Epithelial cell of proximal tubule (primary cell): ENCODE measurements around the gene GLOD5. TPM values are rescaled to one million over a fixed set of nuclear protein-coding genes. Genes with fewer than 3 reads are reported as not detected.

Source experiments
- DNase-seq: peaks from one replicate; pipeline ENCODE4 v3.0.0-alpha.2; 2011; ENCODE audit warnings: low read depth
- H3K4me3 ChIP-seq: 2 replicates; pipeline ENCODE4 v1.5.1; 2011; ENCODE audit warnings: low read depth, mild to moderate bottlenecking, low read length
- total RNA-seq: library from RNA; depleted of rRNA; stranded (reverse); fragments of >200 nt; gene quantifications from 2 replicates; pipeline ENCODE4 v1.2.3, GENCODE V29; 2015
- TF ChIP-seq, protein P1 (sequence below): conservative IDR thresholded peaks from 2 replicates; pipeline ENCODE4 v1.5.1; 2012; ENCODE audit warnings: low read depth, mild to moderate bottlenecking, low read length

Gene GLOD5
- total RNA-seq, 1 donor from 2014 or later, result not detected

DNA sequence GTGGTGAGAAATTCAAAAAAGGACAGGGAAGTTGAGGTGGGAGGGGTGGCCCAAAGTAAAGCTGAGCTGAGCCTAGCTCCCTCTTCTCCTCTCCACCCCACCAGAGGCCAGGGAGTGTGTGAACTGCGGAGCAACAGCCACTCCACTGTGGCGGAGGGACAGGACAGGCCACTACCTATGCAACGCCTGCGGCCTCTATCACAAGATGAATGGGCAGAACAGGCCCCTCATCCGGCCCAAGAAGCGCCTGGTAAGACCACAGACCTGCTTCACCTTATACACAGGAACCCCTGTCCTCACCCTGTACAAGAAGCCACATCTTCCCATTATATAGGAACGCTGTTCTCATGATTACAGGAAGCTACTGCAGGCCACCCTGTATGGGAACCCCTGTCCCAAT, 30.7 kb downstream of the GLOD5 start:
- TF ChIP-seq, protein P1, sequence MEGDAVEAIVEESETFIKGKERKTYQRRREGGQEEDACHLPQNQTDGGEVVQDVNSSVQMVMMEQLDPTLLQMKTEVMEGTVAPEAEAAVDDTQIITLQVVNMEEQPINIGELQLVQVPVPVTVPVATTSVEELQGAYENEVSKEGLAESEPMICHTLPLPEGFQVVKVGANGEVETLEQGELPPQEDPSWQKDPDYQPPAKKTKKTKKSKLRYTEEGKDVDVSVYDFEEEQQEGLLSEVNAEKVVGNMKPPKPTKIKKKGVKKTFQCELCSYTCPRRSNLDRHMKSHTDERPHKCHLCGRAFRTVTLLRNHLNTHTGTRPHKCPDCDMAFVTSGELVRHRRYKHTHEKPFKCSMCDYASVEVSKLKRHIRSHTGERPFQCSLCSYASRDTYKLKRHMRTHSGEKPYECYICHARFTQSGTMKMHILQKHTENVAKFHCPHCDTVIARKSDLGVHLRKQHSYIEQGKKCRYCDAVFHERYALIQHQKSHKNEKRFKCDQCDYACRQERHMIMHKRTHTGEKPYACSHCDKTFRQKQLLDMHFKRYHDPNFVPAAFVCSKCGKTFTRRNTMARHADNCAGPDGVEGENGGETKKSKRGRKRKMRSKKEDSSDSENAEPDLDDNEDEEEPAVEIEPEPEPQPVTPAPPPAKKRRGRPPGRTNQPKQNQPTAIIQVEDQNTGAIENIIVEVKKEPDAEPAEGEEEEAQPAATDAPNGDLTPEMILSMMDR, result no peak
- DNase-seq, result no peak
- no peak overlapping the region for H3K4me3 ChIP-seq

DNA sequence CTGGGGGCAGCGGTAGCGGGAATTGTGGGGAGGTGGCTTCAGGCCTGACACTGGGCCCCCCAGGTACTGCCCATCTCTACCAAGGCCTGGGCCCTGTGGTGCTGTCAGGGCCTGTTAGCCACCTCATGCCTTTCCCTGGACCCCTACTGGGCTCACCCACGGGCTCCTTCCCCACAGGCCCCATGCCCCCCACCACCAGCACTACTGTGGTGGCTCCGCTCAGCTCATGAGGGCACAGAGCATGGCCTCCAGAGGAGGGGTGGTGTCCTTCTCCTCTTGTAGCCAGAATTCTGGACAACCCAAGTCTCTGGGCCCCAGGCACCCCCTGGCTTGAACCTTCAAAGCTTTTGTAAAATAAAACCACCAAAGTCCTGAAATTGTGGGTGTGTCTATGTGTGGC, 32.4 kb downstream of the GLOD5 start:
- TF ChIP-seq, protein P1, result no peak
- no peak overlapping the region for H3K4me3 ChIP-seq
- no peak for DNase-seq

- DNase-seq, result no peak
- no peak overlapping the region for H3K4me3 ChIP-seq
- TF ChIP-seq, protein P1, result no peak
These were observed 32.9 kb downstream of the GLOD5 start for GRCh38 chrX:48794340-48794910.

GRCh38 chrX:48794911-48795515, 33.5 kb downstream of the GLOD5 start:
- no peak for DNase-seq

DNA sequence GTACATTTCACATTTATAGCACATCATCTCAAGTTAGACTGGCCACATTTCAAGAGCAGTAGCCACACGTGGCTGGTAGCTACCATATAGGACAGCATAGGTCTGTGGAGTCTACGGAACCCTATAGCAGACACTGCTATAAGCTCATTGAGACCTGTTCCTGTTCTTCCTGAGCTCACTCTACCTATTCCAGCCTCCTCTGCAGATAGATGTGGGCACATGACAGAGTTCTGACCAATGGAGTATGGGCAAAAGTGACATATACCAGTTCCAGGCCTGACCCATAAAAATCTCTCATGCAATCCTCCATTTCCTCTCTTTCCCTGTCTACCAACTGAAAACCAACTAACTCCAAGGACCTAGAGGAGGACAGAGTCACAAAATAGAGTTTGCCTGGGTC, 36.8 kb downstream of the GLOD5 start:
- TF ChIP-seq, protein P1, result no peak
- DNase-seq, result no peak

More at GRCh38 chrX:48794911-48795515, 33.5 kb downstream of the GLOD5 start:
- TF ChIP-seq, protein P1, result no peak
- H3K4me3 ChIP-seq, result no peak overlapping the region

GRCh38 chrX:48800574-48801279, 39.2 kb downstream of the GLOD5 start:
- TF ChIP-seq, protein P1, result no peak
- H3K4me3 ChIP-seq, result peak overlapping the region; percentile 71
- DNase-seq, result no peak

More for the DNA sequence above, 36.8 kb downstream of the GLOD5 start:
- no peak overlapping the region for H3K4me3 ChIP-seq
